Measurements from ENCODE around the gene FAF1. TPM values are rescaled to one million over a fixed set of nuclear protein-coding genes. Genes with fewer than 3 reads are reported as not detected.
"Not testable (repeated sequence)": the region's sequence is repeated elsewhere in the genome, so short reads cannot be mapped to it uniquely, and the experiment has no call there.

Gene FAF1
- total RNA-seq (10 to 100 TPM; 45.8 to 50.1 TPM), total RNA-seq (61.3 to 71.5 reads per million in 2 donors)

GRCh38 chr1:50959913-50960844 lies at the start of gene FAF1:
TSS of gene FAF1 (minus strand) at chr1:50960267. CDS start at chr1:50959811, 456 bp downstream.
- H3K27ac Mint-ChIP-seq: peak within 1 kb of the TSS; percentile 95
- no peaks in the 10 kb centered on the region for H3K27me3 Mint-ChIP-seq
- ATAC-seq: peak; percentile 90
- no peaks in the 10 kb centered on the region for H3K9me3 ChIP-seq (ENCODE audit: control insufficient read depth, low read length, poor library complexity, severe bottlenecking)
- peak within 1 kb of the TSS; percentile 100 for H3K4me3 Mint-ChIP-seq
- peaks cover 3% of the 10 kb centered on the region for H3K36me3 Mint-ChIP-seq (ENCODE audit: low read depth)
- peak; percentile 95 to 96 (median 96) for DNase-seq
- H3K4me1 Mint-ChIP-seq: peaks cover 22% of the 10 kb centered on the region

DNA sequence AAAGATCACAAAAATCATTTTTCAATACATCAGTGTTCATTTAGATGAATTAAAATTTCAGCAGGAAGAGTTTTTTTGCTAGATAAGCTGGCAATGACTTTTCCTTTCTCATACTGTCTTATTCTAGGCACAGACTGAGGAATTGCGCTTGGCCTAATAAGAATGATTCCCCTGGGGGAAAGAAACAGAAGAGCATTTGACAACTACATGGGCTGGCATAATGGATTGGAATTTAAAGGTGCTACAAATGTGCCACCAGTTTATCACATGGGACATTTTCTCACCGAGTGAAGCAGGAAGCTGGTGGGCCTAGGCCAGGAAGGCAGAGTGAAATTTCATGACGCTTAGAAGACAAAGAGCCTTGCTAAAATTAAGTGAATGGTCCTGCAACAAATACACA lies 49.3 kb upstream of the FAF1 start:
- Mint-ChIP-seq H3K27me3 (peaks cover 5% of the 10 kb centered on the region), H3K4me3 (no peak overlapping the region), H3K27ac (no peak overlapping the region), H3K4me1 (peaks cover 1% of the 10 kb centered on the region), H3K36me3 (ENCODE audit: low read depth) (peaks cover 5% of the 10 kb centered on the region)
- no peaks in the 10 kb centered on the region for H3K9me3 ChIP-seq (ENCODE audit: control insufficient read depth, low read length, poor library complexity, severe bottlenecking)
- ATAC-seq: no peak
- no peak for DNase-seq

DNA sequence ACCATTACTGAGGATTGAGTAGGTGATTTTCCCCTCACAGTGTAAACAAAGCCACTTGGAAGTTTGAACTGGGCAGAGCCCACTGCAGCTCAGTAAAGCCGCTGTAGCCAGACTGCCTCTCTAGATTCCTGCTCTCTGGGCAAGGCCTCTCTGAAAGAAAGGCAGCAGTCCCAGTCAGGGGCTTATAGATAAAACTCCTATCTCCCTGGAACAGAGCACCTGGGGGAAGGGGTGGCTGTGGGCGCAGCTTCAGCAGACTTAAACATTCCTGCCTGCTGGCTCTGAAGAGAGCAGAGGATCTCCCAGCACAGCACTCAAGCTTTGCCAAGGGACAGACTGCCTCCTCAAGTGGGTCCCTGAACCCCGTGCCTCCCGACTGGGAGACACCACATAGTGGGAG lies 45.5 kb upstream of the FAF1 start:
- not testable (repeated sequence) for H3K36me3 Mint-ChIP-seq (ENCODE audit: low read depth); DNase-seq; H3K4me1 Mint-ChIP-seq; H3K9me3 ChIP-seq (ENCODE audit: control insufficient read depth, low read length, poor library complexity, severe bottlenecking); H3K27ac Mint-ChIP-seq; H3K4me3 Mint-ChIP-seq; ATAC-seq
- H3K27me3 Mint-ChIP-seq: peaks cover 17% of the 10 kb centered on the region

DNA sequence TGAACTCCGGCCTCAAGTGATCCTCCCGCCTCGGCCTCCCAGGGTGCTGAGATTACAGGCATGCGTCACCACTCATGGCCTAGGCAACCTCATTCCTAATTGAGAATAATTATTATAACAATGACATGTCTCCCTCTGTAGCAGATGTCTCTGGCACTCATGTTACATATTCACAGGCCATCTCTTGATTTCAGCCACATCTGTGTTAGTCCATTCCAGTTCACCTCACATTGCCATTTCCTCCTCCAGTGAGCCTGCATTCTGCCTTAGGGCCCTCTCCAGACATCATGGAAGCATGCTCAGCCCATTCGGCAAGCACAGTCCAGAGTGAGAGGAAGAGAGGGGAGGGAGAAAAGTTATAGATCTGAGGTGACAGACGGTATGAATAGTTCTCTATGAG lies 42.4 kb upstream of the FAF1 start:
- Mint-ChIP-seq H3K4me3 (no peak overlapping the region), H3K36me3 (ENCODE audit: low read depth) (peaks cover 8% of the 10 kb centered on the region)

GRCh38 chr1:51000651-51001050 lies 40.6 kb upstream of the FAF1 start:
- DNase-seq (no peak), ATAC-seq (no peak)
- Mint-ChIP-seq H3K36me3 (ENCODE audit: low read depth) (peaks cover 7% of the 10 kb centered on the region), H3K4me3 (no peak overlapping the region), H3K27me3 (peaks cover 17% of the 10 kb centered on the region), H3K4me1 (peaks cover 5% of the 10 kb centered on the region), H3K27ac (no peak overlapping the region)
- no peaks in the 10 kb centered on the region for H3K9me3 ChIP-seq (ENCODE audit: control insufficient read depth, low read length, poor library complexity, severe bottlenecking)

More for the DNA sequence above, 42.4 kb upstream of the FAF1 start:
- H3K27ac Mint-ChIP-seq: no peak overlapping the region
- no peak for DNase-seq
- H3K27me3 Mint-ChIP-seq: peaks cover 17% of the 10 kb centered on the region
- no peak for ATAC-seq
- H3K4me1 Mint-ChIP-seq: peaks cover 5% of the 10 kb centered on the region
- no peaks in the 10 kb centered on the region for H3K9me3 ChIP-seq (ENCODE audit: control insufficient read depth, low read length, poor library complexity, severe bottlenecking)

GRCh38 chr1:51000160-51000559 lies 40.1 kb upstream of the FAF1 start:
- H3K9me3 ChIP-seq (ENCODE audit: control insufficient read depth, low read length, poor library complexity, severe bottlenecking): no peaks in the 10 kb centered on the region
- no peak for ATAC-seq
- peaks cover 17% of the 10 kb centered on the region for H3K27me3 Mint-ChIP-seq
- DNase-seq: no peak
- no peak overlapping the region for H3K4me3 Mint-ChIP-seq
- H3K27ac Mint-ChIP-seq: no peak overlapping the region
- H3K36me3 Mint-ChIP-seq (ENCODE audit: low read depth): peaks cover 7% of the 10 kb centered on the region
- H3K4me1 Mint-ChIP-seq: peaks cover 5% of the 10 kb centered on the region

DNA sequence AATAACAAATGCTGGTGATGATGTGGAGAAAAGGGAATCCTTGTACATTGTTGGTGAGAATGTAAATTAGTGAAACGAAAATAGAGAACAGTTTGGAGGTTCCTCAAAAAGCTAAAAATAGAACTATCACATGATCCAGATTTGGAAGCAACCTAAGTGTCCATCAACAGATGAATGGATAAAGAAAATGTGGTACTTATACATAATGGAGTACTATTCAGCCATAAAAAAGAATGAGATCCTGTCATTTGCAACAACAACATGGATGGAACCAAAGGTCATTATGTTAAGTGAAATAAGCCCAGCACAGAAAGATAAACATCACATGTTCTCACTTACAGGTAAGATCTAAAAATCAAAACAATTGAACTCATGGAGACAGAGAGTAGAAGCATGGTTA lies 39.3 kb upstream of the FAF1 start:
- not testable (repeated sequence) for H3K36me3 Mint-ChIP-seq (ENCODE audit: low read depth); ATAC-seq; H3K9me3 ChIP-seq (ENCODE audit: control insufficient read depth, low read length, poor library complexity, severe bottlenecking); H3K4me3 Mint-ChIP-seq; H3K27ac Mint-ChIP-seq; DNase-seq; H3K4me1 Mint-ChIP-seq
- peaks cover 11% of the 10 kb centered on the region for H3K27me3 Mint-ChIP-seq

GRCh38 chr1:50996083-50996482 lies 36.0 kb upstream of the FAF1 start:
- H3K4me3 Mint-ChIP-seq: no peak overlapping the region

GRCh38 chr1:50995651-50996050 lies 35.6 kb upstream of the FAF1 start:
- no peak for DNase-seq
- no peak for ATAC-seq
- no peaks in the 10 kb centered on the region for H3K36me3 Mint-ChIP-seq (ENCODE audit: low read depth)
- no peak overlapping the region for H3K27ac Mint-ChIP-seq
- peaks cover 4% of the 10 kb centered on the region for H3K27me3 Mint-ChIP-seq
- H3K9me3 ChIP-seq (ENCODE audit: control insufficient read depth, low read length, poor library complexity, severe bottlenecking): no peaks in the 10 kb centered on the region
- peaks cover 3% of the 10 kb centered on the region for H3K4me1 Mint-ChIP-seq
- no peak overlapping the region for H3K4me3 Mint-ChIP-seq

More at GRCh38 chr1:50996083-50996482, 36.0 kb upstream of the FAF1 start:
- DNase-seq (no peak), ATAC-seq (no peak)
- Mint-ChIP-seq H3K27me3 (peaks cover 4% of the 10 kb centered on the region), H3K36me3 (ENCODE audit: low read depth) (no peaks in the 10 kb centered on the region), H3K4me1 (peaks cover 3% of the 10 kb centered on the region), H3K27ac (no peak overlapping the region)
- H3K9me3 ChIP-seq (ENCODE audit: control insufficient read depth, low read length, poor library complexity, severe bottlenecking): no peaks in the 10 kb centered on the region

GRCh38 chr1:50994997-50995396 lies 34.9 kb upstream of the FAF1 start:
- Mint-ChIP-seq H3K36me3 (ENCODE audit: low read depth) (no peaks in the 10 kb centered on the region), H3K27me3 (peaks cover 4% of the 10 kb centered on the region), H3K4me3 (no peak overlapping the region), H3K27ac (no peak overlapping the region), H3K4me1 (no peaks in the 10 kb centered on the region)
- no peak for DNase-seq
- ATAC-seq: no peak
- no peaks in the 10 kb centered on the region for H3K9me3 ChIP-seq (ENCODE audit: control insufficient read depth, low read length, poor library complexity, severe bottlenecking)

GRCh38 chr1:50993645-50994044 lies 33.6 kb upstream of the FAF1 start:
- Mint-ChIP-seq H3K36me3 (ENCODE audit: low read depth) (no peaks in the 10 kb centered on the region), H3K4me3 (no peak overlapping the region), H3K4me1 (no peaks in the 10 kb centered on the region), H3K27ac (no peak overlapping the region), H3K27me3 (peaks cover 4% of the 10 kb centered on the region)
- DNase-seq (no peak), ATAC-seq (no peak)
- H3K9me3 ChIP-seq (ENCODE audit: control insufficient read depth, low read length, poor library complexity, severe bottlenecking): no peaks in the 10 kb centered on the region

- no peaks in the 10 kb centered on the region for H3K4me1 Mint-ChIP-seq
- H3K27ac Mint-ChIP-seq: no peak overlapping the region
- peaks cover 4% of the 10 kb centered on the region for H3K27me3 Mint-ChIP-seq
- DNase-seq (no peak), ATAC-seq (no peak)
- no peak overlapping the region for H3K4me3 Mint-ChIP-seq
- no peaks in the 10 kb centered on the region for H3K36me3 Mint-ChIP-seq (ENCODE audit: low read depth)
- no peaks in the 10 kb centered on the region for H3K9me3 ChIP-seq (ENCODE audit: control insufficient read depth, low read length, poor library complexity, severe bottlenecking)
These were observed 32.7 kb upstream of the FAF1 start for GRCh38 chr1:50992532-50993318.

DNA sequence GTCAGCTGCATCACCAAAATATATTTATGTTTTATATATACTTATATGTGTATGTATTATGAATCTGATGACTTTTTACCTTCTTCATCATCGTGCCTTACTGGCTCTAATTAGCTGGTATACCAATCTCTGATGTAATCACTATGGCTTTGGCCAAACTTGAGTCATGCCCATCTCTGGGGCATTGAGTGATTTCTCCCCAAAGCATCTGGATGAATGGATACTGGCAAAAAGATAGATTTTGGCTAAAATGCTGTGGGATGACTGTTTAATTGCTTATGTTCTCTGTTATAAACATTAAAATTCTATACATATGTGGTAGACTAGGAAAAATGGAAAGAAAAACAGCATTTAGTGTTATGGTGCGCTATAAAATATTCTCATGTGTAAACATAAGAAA lies 29.6 kb upstream of the FAF1 start:
- no peak overlapping the region for H3K4me3 Mint-ChIP-seq
- ATAC-seq: no peak

More for the DNA sequence above, 29.6 kb upstream of the FAF1 start:
- Mint-ChIP-seq H3K36me3 (ENCODE audit: low read depth) (no peaks in the 10 kb centered on the region), H3K4me1 (no peaks in the 10 kb centered on the region), H3K27me3 (peaks cover 4% of the 10 kb centered on the region), H3K27ac (no peak overlapping the region)
- no peaks in the 10 kb centered on the region for H3K9me3 ChIP-seq (ENCODE audit: control insufficient read depth, low read length, poor library complexity, severe bottlenecking)
- DNase-seq: no peak

Measured in T-helper 17 cell (primary cell).